OCI-LY1 (cell line): ENCODE data around the gene MAPK12.

Source experiments
- H2AFZ ChIP-seq: fragments of 200-600 bp; sonication (generic), shearing (Covaris generic); 2 replicates; pipeline ENCODE4 v1.6.0; 2014; ENCODE audit warnings: antibody characterized with exemption, mild to moderate bottlenecking, low read length
- H3F3A ChIP-seq: fragments of 200-600 bp; sonication (generic), shearing (Covaris generic); 2 replicates; pipeline ENCODE4 v1.6.0; 2014; ENCODE audit warnings: mild to moderate bottlenecking, antibody characterized with exemption, low read length, moderate library complexity; ENCODE audit not compliant: insufficient read depth
- H3K27ac ChIP-seq: fragments of 200-600 bp; sonication (generic); 2 replicates; pipeline ENCODE4 v1.5.1; 2014; ENCODE audit warnings: low read length, mixed run types, mild to moderate bottlenecking, low read depth; ENCODE audit not compliant: poor library complexity, severe bottlenecking
- H3K27me3 ChIP-seq: fragments of 200-600 bp; sonication (generic); 2 replicates; pipeline ENCODE4 v1.6.0; 2014; ENCODE audit warnings: antibody characterized with exemption, mild to moderate bottlenecking, low read length, moderate library complexity; ENCODE audit not compliant: insufficient read depth
- H3K36me3 ChIP-seq: fragments of 200-600 bp; sonication (generic); 2 replicates; pipeline ENCODE4 v1.6.1; 2014; ENCODE audit warnings: mild to moderate bottlenecking, antibody characterized with exemption, low read length, moderate library complexity, mixed read lengths; ENCODE audit not compliant: insufficient read depth
- H3K4me1 ChIP-seq: fragments of 200-600 bp; sonication (generic); 2 replicates; pipeline ENCODE4 v1.5.1; 2014; ENCODE audit warnings: mild to moderate bottlenecking, low read length, moderate library complexity; ENCODE audit not compliant: insufficient read depth, severe bottlenecking
- H3K4me2 ChIP-seq: fragments of 200-600 bp; sonication (generic), shearing (Covaris generic); 2 replicates; pipeline ENCODE4 v1.6.1; 2014; ENCODE audit warnings: low read length
- H3K4me3 ChIP-seq: fragments of 200-600 bp; sonication (generic); 2 replicates; pipeline ENCODE4 v1.5.1; 2014; ENCODE audit warnings: low read length, low read depth, mild to moderate bottlenecking, mixed read lengths; ENCODE audit not compliant: poor library complexity, severe bottlenecking
- H3K79me2 ChIP-seq: fragments of 200-600 bp; shearing (Covaris generic); 2 replicates; pipeline ENCODE4 v1.6.1; 2016; ENCODE audit warnings: mixed run types, low read length, mixed read lengths; ENCODE audit not compliant: insufficient read depth
- H3K9ac ChIP-seq: fragments of 200-600 bp; sonication (generic), shearing (Covaris generic); 2 replicates; pipeline ENCODE4 v1.6.1; 2014; ENCODE audit warnings: mild to moderate bottlenecking, low read length, mixed read lengths
- H3K9me2 ChIP-seq: fragments of 200-600 bp; sonication (generic), shearing (Covaris generic); 2 replicates; pipeline ENCODE4 v1.6.1; 2014; ENCODE audit warnings: low read depth, mild to moderate bottlenecking, low read length, mixed read lengths
- H3K9me3 ChIP-seq: fragments of 200-600 bp; shearing (Covaris generic); 2 replicates; pipeline ENCODE4 v1.6.1; 2014; ENCODE audit warnings: low read length, mixed read lengths
- H4K20me1 ChIP-seq: fragments of 200-600 bp; sonication (generic), shearing (Covaris generic); 2 replicates; pipeline ENCODE4 v1.6.0; 2016; ENCODE audit warnings: mild to moderate bottlenecking, low read length; ENCODE audit not compliant: insufficient read depth
- CTCF ChIP-seq: fragments of 200-600 bp; sonication (generic), shearing (Covaris generic); IDR thresholded peaks from 2 replicates; pipeline ENCODE4 v1.5.1; 2017; ENCODE audit warnings: mild to moderate bottlenecking, antibody characterized with exemption, low read length, moderate library complexity, mixed read lengths
- EZH2 ChIP-seq: fragments of 200-600 bp; sonication (generic), shearing (Covaris generic); IDR thresholded peaks from 2 replicates; pipeline ENCODE4 v1.8.0; 2017; ENCODE audit warnings: borderline replicate concordance, mixed run types, mild to moderate bottlenecking, antibody characterized with exemption, low read length, moderate library complexity, mixed read lengths

MAPK12 gene

GRCh38 chr22:50252082-50253045 lies 9.1 kb downstream of the MAPK12 start:
- Histone ChIP-seq H2AFZ (no peak overlapping the region), H3F3A (peaks cover 7% of the 10 kb centered on the region; the same call in 1 of the 2 replicates), H3K4me2 (no peak overlapping the region), H3K36me3 (peaks cover 42% of the 10 kb centered on the region), H3K9ac (no peak overlapping the region; the same call in 1 of the 2 replicates), H3K9me2 (no peaks in the 10 kb centered on the region), H3K4me1 (peaks cover 37% of the 10 kb centered on the region), H3K27me3 (no peaks in the 10 kb centered on the region), H3K27ac (peak overlapping the region; percentile 39), H3K79me2 (no peaks in the 10 kb centered on the region), H3K9me3 (no peaks in the 10 kb centered on the region), H3K4me3 (no peak overlapping the region), H4K20me1 (no peaks in the 10 kb centered on the region)
- peak; percentile 68 for TF ChIP-seq CTCF
- no peak for TF ChIP-seq EZH2

GRCh38 chr22:50251477-50252081 lies 9.9 kb downstream of the MAPK12 start:
- no peaks in the 10 kb centered on the region for H3K9me3 ChIP-seq
- H3K9me2 ChIP-seq: no peaks in the 10 kb centered on the region
- peak overlapping the region; percentile 35; the same call in 1 of the 2 replicates for H3K9ac ChIP-seq
- no peaks in the 10 kb centered on the region for H4K20me1 ChIP-seq
- peak overlapping the region; percentile 98 for H3K4me2 ChIP-seq
- no peak overlapping the region for H2AFZ ChIP-seq
- no peaks in the 10 kb centered on the region for H3K27me3 ChIP-seq
- peak overlapping the region; percentile 98 for H3K4me3 ChIP-seq
- peaks cover 7% of the 10 kb centered on the region; the same call in 1 of the 2 replicates for H3F3A ChIP-seq
- H3K79me2 ChIP-seq: no peaks in the 10 kb centered on the region
- no peak for TF ChIP-seq EZH2
- no peak for TF ChIP-seq CTCF
- peak overlapping the region; percentile 39 for H3K27ac ChIP-seq
- peaks cover 39% of the 10 kb centered on the region for H3K36me3 ChIP-seq
- peaks cover 38% of the 10 kb centered on the region for H3K4me1 ChIP-seq

DNA sequence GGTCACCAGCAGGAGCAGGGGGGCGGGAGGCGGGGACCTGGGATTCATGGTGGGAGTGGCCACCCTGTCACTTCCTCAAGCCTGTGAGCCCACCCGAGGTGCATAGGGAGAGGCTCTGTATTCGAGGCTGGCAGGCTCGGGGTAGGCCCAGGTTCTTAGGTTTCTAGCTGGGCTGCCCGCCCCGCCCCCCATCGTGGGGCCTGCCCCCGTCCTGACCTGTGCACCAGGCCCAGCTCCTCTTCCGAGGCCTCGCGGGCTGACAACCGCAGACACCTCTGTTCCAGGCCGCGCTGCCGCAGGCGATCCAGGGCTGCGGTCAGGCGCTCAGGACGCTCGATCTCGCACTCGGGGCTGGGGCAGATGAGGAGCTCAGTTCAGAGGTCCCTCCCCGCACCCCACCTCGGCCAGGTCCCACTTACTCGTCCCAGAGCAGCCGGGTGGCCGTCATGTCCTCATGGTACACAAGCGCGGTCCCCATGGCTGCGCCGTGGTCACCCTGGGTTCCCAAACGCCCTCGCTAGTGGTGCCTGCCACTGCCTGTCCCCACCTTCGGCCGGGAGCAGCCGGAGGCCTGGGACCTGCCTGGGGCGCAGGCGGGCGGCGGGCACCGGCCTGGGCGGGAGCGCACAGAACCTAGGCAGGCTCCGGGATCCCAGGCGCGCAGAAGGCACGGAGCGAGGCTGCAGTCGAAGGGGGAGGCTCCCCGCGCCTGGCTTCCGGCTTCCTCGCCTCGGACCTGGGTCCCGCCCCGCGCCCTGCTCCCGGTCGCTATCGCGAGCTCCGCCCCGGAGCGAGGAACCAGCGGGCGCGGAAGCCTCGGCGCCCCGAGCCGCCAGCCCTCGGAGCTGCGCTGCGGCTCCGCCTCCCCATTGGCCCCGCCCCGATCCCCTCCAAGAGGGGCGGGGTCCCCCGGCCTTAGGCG lies 10.7 kb downstream of the MAPK12 start, which contains the start of gene HDAC10:
TSS of gene HDAC10 (minus strand) at position 711 of the 922 bp plus-strand sequence. CDS start at position 478, 233 bp downstream.
- Histone ChIP-seq H3K36me3 (peaks cover 41% of the 10 kb centered on the region), H2AFZ (no peak within 1 kb of the TSS), H3F3A (peaks cover 7% of the 10 kb centered on the region; the same call in 1 of the 2 replicates), H3K79me2 (no peaks in the 10 kb centered on the region), H3K4me3 (peak within 1 kb of the TSS; percentile 98), H3K4me1 (peaks cover 43% of the 10 kb centered on the region), H3K4me2 (peak within 1 kb of the TSS; percentile 98), H3K9me3 (no peaks in the 10 kb centered on the region), H4K20me1 (no peaks in the 10 kb centered on the region), H3K9ac (peak within 1 kb of the TSS; percentile 97), H3K9me2 (no peaks in the 10 kb centered on the region), H3K27ac (peak within 1 kb of the TSS; percentile 63), H3K27me3 (no peaks in the 10 kb centered on the region)
- TF ChIP-seq CTCF: no peak
- TF ChIP-seq EZH2: no peak
